HK-2 (cell line): ENCODE data around the gene COX7A2.

Experiments
- DNase-seq: peaks from one replicate; pipeline ENCODE4 v3.0.0-alpha.2; 2018; ENCODE audit not compliant: unreplicated experiment

COX7A2 gene

GRCh38 chr6:75268121-75268987 is 24.8 kb upstream of the COX7A2 start:
- DNase-seq, result no peak

DNA sequence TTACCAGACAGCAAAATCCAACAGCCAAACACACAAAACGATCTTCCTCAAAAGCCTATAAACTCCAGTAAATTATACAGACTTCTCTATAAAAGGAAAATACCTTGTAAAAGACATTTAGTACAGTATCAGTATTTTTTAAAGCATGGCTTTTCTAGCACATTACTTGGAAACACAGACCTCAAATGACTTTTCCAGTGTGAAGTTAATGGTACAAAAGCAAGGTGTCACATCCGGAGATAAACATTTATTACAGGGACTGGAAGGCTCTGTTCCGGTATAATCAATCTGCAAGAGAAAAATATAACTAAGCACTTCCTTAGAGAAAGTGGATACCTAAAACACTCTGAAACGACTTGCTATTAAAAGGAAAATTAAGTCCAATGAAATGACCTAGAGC is 23.9 kb upstream of the COX7A2 start:
- DNase-seq, result no peak

DNA sequence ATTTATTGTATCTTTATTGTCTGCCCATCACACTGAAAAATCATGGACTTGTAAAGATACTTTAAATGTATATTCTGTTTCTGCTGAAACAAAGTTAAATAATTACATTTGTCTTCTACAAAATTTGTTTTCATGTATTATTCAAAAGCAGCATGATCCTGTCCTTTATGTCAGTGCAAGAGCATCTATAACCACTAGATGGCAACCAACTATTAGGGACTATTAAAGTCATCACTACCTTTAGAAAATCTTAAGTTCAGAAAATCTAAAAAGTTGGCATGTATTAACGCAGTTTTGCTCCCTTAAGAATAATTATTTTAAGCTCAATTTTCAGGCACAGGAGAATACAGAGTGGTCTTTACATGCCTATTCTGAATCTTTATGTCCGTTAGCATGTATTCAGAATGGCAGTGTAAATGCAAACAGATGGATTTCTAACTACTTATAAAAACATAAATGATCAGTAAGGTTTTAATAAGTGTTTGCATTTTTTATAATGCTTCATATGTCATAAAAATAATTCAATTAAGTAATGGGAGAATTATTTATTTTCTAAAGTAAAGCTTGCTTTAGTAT is 23.2 kb upstream of the COX7A2 start:
- no peak for DNase-seq

- no peak for DNase-seq
Measured at GRCh38 chr6:75263401-75263750, 19.8 kb upstream of the COX7A2 start.

DNA sequence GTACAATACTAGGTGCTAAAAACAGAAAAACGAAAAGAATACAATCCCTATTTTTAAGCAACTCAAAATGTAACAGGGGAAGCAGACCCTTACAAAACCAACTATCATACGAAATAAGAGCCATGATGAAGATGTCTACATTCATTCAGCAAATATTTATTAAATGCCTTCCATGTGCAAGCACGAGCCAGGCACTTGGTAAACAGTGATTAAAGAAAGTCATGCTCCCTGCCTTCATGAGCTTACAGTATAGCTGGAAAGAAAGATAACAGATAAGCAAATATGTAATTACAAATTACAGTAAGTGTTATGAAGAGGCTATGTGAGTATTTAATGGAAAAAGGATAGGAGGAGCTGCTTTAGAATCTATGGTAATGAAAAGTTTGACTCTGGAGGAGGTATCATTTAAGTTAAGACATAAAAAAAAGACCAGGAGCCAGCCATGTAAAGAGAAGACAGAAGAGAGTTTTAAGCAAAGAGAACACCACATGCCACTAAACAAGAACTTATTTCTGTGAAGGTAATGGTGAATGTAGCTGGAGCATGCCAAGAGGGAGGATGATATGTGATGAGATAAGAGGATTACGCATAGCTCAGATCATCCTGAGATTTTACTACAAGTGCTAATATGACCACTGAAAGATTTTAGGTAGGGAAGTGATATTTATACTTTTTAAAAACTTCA is 19.3 kb upstream of the COX7A2 start:
- no peak for DNase-seq

DNA sequence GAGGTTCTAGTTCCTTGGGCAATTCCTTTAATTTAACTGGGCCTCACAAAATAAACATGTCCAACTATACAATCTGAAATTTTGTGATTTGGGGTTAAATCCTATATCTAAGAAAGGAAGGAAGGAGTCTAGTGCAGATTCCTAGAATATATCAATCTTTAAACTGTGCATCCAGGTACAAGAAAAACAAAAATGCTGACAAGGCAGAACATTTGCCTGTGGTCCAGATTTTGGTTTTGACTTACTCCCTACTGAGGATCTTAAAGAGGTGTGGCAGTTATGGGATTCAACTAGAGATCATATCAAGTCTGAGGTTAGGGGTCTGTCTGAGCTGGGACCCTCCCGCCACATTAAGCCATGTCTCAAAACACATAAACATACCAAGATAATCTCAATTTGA is 17.7 kb upstream of the COX7A2 start:
- DNase-seq, result no peak

GRCh38 chr6:75257343-75258087 is 13.9 kb upstream of the COX7A2 start:
- DNase-seq, result no peak

- DNase-seq, result no peak
Measured at GRCh38 chr6:75250552-75250951, 7.0 kb upstream of the COX7A2 start.

DNA sequence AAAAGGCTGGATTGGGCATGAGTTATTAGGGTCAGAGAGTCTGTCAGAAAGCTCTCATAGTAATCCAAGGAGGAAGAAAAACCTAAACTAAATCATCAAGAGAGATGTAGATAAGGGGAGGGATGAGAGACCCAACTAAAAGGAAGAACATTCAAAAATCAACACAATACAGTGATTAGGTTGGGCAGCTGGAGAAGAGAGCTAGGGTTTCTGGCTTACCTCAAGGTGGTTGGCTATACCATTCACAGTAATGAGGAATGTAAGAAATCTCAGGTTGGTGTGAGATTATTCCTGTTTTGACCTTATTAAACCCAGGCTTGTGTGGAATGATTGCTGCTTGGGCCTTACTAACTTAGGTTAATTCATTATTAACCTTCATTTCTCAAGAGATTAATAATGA is 6.2 kb upstream of the COX7A2 start:
- no peak for DNase-seq

DNA sequence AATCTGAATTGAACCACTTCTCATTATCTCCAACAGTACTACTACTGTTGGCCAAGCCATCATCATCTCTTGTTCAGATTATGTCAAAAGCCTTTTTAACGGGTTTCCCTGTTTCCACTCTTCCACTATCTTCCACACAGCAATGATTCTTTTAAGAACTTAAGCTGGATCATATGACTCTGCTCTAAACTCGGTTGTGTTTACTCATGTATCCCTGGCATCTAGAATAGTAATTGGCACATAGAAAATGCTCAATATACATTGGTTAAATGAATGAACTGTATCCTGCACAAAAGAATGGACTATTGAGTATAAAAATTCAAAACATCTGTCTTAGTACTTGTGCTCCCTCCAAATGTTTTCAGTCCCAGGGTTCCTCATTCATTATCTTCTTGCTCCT is 2.8 kb upstream of the COX7A2 start:
- DNase-seq, result no peak

DNA sequence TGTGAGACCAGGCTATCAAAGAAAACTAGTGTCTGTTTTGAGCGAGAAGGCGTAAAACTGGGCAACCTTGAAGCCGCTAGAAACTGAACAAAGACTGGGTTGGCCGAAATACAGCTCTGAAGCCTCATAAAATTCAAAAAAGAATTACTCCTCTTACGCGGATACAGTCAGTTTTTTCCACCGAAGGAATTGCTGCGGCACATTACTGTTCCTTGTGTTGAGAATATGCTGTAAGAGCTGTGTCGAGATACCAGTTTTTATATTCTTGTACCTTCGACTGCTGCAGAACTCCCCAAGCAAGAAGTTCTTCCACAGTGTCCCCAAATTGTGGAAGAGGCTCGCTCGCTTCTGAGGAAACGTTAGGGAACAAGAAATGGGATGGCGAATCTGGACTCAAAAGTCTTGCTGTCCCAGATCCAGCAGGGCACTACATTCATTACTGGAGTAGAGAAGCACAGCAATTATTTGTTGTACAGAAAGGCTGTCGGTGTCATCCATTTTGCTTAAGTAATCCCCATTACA is 523 bp upstream of the COX7A2 start:
- no peak for DNase-seq

- DNase-seq, result no peak
Measured at GRCh38 chr6:75236630-75237029, 7.0 kb downstream of the COX7A2 start.

DNA sequence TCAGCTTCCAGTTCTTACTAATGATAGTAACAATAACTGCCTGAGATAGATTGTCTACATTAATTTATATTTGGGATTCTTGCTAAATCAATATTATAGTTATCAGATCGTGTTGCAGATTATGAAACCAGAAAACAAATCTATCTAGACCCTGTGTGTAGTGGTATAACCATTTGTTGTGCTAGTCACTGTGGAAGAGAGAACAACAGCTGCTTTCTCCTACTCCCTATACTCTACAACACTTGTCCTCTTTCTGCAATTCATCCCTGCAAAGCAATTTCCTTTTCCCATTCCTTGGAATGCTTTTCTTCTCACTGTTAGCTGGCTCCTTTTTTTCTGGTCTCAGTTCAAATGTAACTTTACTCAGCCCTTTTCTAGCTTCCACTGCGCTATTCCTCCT is 8.3 kb downstream of the COX7A2 start:
- DNase-seq, result no peak

DNA sequence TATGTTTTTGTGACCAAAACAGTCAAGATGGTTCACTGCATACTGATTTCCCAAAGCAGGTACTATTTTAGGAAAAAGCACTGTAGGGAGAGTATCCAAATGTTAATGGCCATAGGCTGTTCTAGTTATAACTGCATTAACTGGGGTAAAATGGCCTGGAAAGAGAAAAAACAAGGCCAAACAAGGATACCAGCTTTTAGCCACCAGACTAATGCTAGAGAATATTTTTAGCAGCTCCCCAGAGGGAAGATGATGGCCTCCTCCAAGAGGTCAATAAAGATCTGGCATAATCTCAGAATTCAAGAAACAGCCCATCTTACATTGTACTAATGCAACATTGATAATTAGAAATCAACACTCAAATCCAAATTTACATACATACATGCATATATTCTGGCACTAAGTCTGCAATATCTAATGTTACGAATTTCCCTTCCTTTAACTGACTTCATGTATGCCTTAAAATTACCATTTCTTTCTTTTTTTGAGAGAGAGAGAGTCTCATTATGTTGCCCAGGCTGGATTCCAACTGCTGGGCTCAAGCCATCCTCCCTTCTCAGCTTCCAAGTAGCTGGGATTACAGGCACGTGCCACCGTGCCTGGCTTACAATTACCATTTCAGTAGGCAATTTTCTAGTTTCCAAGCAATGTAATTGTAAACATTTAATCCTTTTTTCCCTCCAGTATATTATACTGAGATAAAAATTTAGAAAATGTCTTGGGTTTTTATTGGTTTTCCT is 9.3 kb downstream of the COX7A2 start:
- no peak for DNase-seq

DNA sequence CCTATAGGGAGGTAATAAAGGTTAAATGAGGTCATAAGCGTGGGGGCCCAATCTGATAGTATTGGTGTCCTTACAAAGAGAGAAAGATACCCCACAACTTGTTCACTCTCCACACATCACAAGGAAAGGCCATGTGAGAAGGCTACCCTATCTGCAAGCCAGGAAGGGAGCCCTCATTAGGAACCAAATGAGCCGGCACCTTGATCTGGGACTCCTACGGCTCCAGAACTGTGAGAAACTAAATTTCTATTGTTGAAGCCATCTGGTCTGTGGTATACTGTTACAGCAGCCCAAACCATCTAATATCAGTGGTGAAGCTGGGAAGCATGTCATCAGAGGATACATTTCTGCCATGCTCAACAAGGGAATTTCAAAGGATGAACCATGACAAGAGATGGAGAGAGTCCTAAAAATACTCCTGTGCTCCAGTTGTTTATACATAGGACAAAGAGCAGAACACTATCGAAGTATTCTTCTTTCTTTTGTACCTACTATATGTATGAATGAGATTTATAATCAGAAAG is 10.4 kb downstream of the COX7A2 start:
- DNase-seq, result no peak

DNA sequence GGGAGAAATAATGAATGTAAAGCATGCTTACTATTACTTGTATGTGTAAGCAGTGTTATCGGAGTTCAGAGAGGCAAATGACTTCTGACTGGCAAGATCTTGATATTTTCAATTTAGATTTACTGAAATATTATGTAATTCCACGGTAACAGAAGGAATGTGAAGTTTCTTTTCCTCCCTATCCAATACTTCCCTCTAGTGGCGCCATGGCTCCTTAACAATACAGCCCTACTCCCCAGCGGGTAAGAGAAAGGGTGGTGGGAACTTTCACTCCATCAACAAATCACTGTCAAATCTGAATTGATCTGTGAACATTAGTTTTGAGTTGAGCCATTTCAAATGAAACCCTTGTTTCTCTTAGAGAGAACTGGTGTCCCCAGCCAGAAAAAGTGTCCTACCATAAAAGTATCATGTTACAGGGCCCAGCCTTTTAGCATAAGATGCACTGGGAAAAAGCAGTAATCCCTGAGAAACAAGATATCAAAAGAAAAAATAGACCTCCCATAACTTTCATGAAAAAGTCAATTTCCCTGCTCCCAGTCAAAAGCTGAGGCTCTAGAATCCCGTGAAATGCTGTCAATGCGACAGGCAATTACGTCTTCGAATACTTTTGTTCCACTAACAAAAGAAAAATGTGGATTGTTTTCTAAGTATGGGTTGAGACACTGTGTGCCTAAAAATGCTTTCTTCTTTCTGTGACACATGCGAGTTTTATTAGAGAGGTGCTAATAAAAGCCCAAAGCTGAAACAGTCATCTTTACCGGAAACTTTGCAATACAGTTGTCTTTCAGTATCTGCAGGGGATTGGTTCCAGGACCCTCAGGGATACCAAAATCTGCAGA is 12.9 kb downstream of the COX7A2 start:
- no peak for DNase-seq

GRCh38 chr6:75224303-75224926 is 19.2 kb downstream of the COX7A2 start:
- no peak for DNase-seq

DNA sequence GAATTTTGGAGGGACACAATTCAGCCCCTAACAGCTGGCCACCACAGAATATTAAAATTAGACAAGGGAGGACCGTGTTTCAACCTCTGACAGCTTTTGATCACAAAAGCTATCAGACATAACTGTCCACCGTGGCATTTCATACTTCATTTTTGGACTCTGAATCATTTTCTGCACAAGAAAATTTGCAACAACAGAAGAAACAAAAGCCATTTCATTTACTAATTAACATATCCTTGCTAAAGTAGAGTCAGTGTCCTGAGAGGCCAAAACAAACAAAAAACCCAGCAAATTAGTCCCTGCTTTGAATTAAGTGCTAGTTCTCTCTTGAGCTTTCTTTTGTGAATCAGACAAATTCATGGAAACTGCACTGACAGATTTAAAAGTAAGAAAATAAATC is 20.2 kb downstream of the COX7A2 start:
- DNase-seq, result no peak

DNA sequence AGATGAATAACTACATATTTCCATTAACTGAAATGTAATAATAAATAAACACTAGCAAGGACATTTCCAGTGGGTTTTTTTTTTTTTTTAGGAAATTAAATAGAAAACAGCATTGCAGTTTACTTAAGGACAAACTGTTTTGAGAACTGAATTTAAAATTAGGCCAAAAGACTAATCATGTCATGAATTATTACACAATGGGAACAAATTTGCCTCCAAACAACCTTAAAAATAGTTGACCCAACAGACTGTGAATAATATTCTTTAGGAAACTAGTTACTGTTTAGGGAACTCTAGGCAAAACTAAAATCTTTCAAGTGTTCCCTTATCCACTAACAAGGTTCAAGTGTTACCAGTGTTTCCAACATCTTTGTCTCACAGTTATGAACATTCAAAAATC is 21.3 kb downstream of the COX7A2 start:
- DNase-seq, result no peak

- no peak for DNase-seq
Measured at GRCh38 chr6:75221116-75221515, 22.5 kb downstream of the COX7A2 start.
